HepG2 (cell line): ENCODE measurements around the gene CCDC57. TPM values are rescaled to one million over a fixed set of nuclear protein-coding genes. Genes with fewer than 3 reads are reported as not detected.
A peak's percentile ranks its signal among the peaks of the same experiment; 100 is the strongest.

ENCODE experiments used
- CBX5 ChIP-seq: sonication (generic); formaldehyde crosslinking; IDR thresholded peaks from 2 replicates; pipeline ENCODE4 v1.4.0; 2020; ENCODE audit warnings: missing genetic modification reagents, borderline replicate concordance
- E2F1 ChIP-seq: sonication (generic); formaldehyde crosslinking; IDR thresholded peaks from 2 replicates; pipeline ENCODE4 v1.5.0; 2020; ENCODE audit warnings: missing genetic modification reagents
- HNF4A ChIP-seq: sonication (generic); formaldehyde crosslinking; IDR thresholded peaks from 2 replicates; pipeline ENCODE4 v1.4.0; 2020; ENCODE audit warnings: missing genetic modification reagents
- MXD1 ChIP-seq: sonication (generic); formaldehyde crosslinking; IDR thresholded peaks from 2 replicates; pipeline ENCODE4 v1.4.0; 2020; ENCODE audit warnings: mild to moderate bottlenecking, missing genetic modification reagents
- NFIC ChIP-seq: IDR thresholded peaks from 2 replicates; pipeline ENCODE4 v1.6.1; 2012; ENCODE audit warnings: mild to moderate bottlenecking, low read length, inconsistent platforms
- PAF1 ChIP-seq: IDR thresholded peaks from 2 replicates; pipeline ENCODE4 v1.6.1; 2016; ENCODE audit warnings: missing genetic modification reagents, missing compliant biosample characterization
- POLR2AphosphoS5 ChIP-seq: IDR thresholded peaks from 2 replicates; pipeline ENCODE4 v1.6.1; 2012; ENCODE audit warnings: low read depth, low read length
- RBM22 ChIP-seq: fragments of 200-400 bp; formaldehyde crosslinking; optimal IDR thresholded peaks from 2 replicates; pipeline ENCODE3; 2017; ENCODE audit warnings: mild to moderate bottlenecking, low read length, moderate library complexity
- SMAD9 ChIP-seq: sonication (generic); formaldehyde crosslinking; IDR thresholded peaks from 2 replicates; pipeline ENCODE4 v1.5.1; 2020; ENCODE audit warnings: mild to moderate bottlenecking, missing genetic modification reagents
- SMC3 ChIP-seq: IDR thresholded peaks from 2 replicates; pipeline ENCODE4 v1.6.1; 2011; ENCODE audit warnings: low read length, improper control_type of control experiment
- STAT5B ChIP-seq: sonication (generic); formaldehyde crosslinking; IDR thresholded peaks from 2 replicates; pipeline ENCODE4 v1.4.0; 2020; ENCODE audit warnings: missing genetic modification reagents
- ZBTB39 ChIP-seq: sonication (generic); formaldehyde crosslinking; IDR thresholded peaks from 2 replicates; pipeline ENCODE4 v1.5.0; 2020; ENCODE audit warnings: missing genetic modification reagents
- ZNF296 ChIP-seq: sonication (generic); formaldehyde crosslinking; conservative IDR thresholded peaks from 2 replicates; pipeline ENCODE4 v1.5.0; 2020; ENCODE audit warnings: mild to moderate bottlenecking, missing genetic modification reagents
- ZNF34 ChIP-seq: sonication (generic); formaldehyde crosslinking; IDR thresholded peaks from 2 replicates; pipeline ENCODE4 v1.4.0; 2020; ENCODE audit warnings: mild to moderate bottlenecking, missing genetic modification reagents, borderline replicate concordance
- ZNF577 ChIP-seq: sonication (generic); formaldehyde crosslinking; IDR thresholded peaks from 2 replicates; pipeline ENCODE4 v1.4.0; 2020; ENCODE audit warnings: mild to moderate bottlenecking, low read depth, missing genetic modification reagents, borderline replicate concordance
- ZNF724P ChIP-seq: sonication (generic); formaldehyde crosslinking; IDR thresholded peaks from 2 replicates; pipeline ENCODE4 v1.8.0; 2022; ENCODE audit warnings: missing genetic modification reagents, borderline replicate concordance
- ZNF766 ChIP-seq: sonication (generic); formaldehyde crosslinking; IDR thresholded peaks from 2 replicates; pipeline ENCODE4 v1.5.0; 2020; ENCODE audit warnings: missing genetic modification reagents, borderline replicate concordance
- polyA plus RNA-seq, 8 experiments: library from polyadenylated mRNA; depleted of rRNA in 3 of 8; stranded (reverse) in 7 of 8; unstranded in 1 of 8; fragments of >200 nt; fragmentation: Illumina TruSeq in 4 of 8; extraction: Trizol in 4 of 8; gene quantifications; 2 replicates each; pipeline versions ENCODE4 v1.2.1 to v1.2.3, GENCODE V29; 2011 to 2016; ENCODE audit warnings: low read depth in 4 of 8, missing spikeins in 1 of 8, mixed read lengths in 1 of 8; ENCODE audit not compliant: insufficient read depth in 1 of 8
- total RNA-seq, 5 experiments: library from RNA; depleted of rRNA; stranded (reverse); fragments of >200 nt; fragmentation: Illumina TruSeq; extraction: Trizol; gene quantifications; 2 replicates each; pipeline ENCODE4 v1.2.3, GENCODE V29; 2016; ENCODE audit warnings: low read depth in 1 of 5
- TF ChIP-seq, protein P1 (sequence below): sonication (generic); formaldehyde crosslinking; IDR thresholded peaks from 2 replicates; pipeline ENCODE4 v1.4.0; 2020; ENCODE audit warnings: low read depth, mild to moderate bottlenecking, missing genetic modification reagents
- TF ChIP-seq, protein P2 (sequence below): sonication (generic); formaldehyde crosslinking; IDR thresholded peaks from 2 replicates; pipeline ENCODE4 v1.8.0; 2022; ENCODE audit warnings: low read depth, missing genetic modification reagents

The CCDC57 gene
- total and polyA plus RNA-seq, 2 of the 13 experiments (the other 11 are each of a cell fraction or from before 2014, with no cell fraction given) = 59.3 to 59.9 TPM

DNA sequence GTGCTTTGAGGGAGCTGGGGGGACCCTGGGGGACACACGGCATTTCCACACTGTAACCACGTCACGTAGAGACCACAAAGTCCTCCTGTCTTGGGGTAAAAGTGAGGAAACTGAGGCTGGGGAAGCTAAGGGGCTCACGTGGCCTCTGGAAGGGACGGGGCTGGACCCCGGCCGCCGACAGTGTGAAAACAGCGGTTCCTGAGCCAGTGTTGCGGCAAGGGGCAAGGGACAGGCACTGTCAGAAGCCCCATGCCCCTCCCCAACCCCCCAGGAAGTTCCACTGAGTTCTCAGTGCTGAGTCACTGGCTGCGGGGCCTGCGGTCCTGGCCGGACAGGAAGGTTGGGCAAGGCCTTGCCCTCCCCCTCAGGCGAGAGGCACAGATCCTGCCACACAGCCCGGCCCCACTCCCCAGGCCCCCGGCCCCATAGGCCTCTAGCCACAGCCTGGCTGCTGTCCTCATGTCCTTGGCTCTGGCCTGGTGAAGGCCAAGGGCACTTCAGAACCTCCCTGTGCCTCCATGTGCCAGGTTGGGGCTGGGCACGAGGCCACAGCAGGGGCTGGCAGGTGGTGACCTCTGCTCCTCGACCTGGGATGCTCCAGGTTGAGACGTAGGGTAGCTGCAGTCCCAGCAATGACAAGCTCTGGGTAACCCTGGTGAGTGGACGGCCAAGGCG, 5.0 kb upstream of the CCDC57 start (continued):
- TF ChIP-seq E2F1 (CRISPR knock-in tag) (no peak), SMC3 (no peak), ZNF577 (CRISPR knock-in tag) (no peak), RBM22 (no peak), ZBTB39 (peak; percentile 78; the same call in 1 of the 2 replicates), NFIC (no peak), SMAD9 (CRISPR knock-in tag) (no peak), STAT5B (peak; percentile 84; the same call in 1 of the 2 replicates), MXD1 (CRISPR knock-in tag) (peak; percentile 64; the same call in 1 of the 2 replicates), POLR2AphosphoS5 (peak; percentile 62), ZNF724P (CRISPR knock-in tag) (peak; percentile 48; the same call in 1 of the 2 replicates), HNF4A (CRISPR knock-in tag) (no peak), ZNF296 (CRISPR knock-in tag) (0 out of 2 replicates have a peak, but pooled peaks have one; percentile 22), CBX5 (CRISPR knock-in tag) (peak; percentile 93; the same call in 1 of the 2 replicates), ZNF766 (peak; percentile 60; the same call in 1 of the 2 replicates), PAF1 (CRISPR knock-in tag) (no peak), ZNF34 (CRISPR knock-in tag) (no peak)
- TF ChIP-seq, protein P1, sequence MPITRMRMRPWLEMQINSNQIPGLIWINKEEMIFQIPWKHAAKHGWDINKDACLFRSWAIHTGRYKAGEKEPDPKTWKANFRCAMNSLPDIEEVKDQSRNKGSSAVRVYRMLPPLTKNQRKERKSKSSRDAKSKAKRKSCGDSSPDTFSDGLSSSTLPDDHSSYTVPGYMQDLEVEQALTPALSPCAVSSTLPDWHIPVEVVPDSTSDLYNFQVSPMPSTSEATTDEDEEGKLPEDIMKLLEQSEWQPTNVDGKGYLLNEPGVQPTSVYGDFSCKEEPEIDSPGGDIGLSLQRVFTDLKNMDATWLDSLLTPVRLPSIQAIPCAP (CRISPR knock-in tag) = no peak
- TF ChIP-seq, protein P2, sequence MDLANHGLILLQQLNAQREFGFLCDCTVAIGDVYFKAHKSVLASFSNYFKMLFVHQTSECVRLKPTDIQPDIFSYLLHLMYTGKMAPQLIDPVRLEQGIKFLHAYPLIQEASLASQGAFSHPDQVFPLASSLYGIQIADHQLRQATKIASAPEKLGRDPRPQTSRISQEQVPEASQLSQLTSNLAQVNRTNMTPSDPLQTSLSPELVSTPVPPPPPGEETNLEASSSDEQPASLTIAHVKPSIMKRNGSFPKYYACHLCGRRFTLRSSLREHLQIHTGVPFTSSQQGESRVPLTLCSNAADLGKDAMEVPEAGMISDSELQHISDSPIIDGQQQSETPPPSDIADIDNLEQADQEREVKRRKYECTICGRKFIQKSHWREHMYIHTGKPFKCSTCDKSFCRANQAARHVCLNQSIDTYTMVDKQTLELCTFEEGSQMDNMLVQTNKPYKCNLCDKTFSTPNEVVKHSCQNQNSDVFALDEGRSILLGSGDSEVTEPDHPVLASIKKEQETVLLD = peak; percentile 73; the same call in 1 of the 2 replicates
